ENCODE results near the gene GYPC.

Gene GYPC

GRCh38 chr2:126729896-126730295 lies 73.9 kb downstream of the GYPC start:
- no peak for FAIRE-seq

GRCh38 chr2:126730655-126731054 lies 74.7 kb downstream of the GYPC start:
- FAIRE-seq: no peak

More at GRCh38 chr2:126729896-126730295, 73.9 kb downstream of the GYPC start:
- no peak for DNase-seq (ENCODE audit: low spot score)

GRCh38 chr2:126731353-126731752 lies 75.4 kb downstream of the GYPC start:
- DNase-seq (ENCODE audit: low spot score): no peak
- FAIRE-seq: no peak

More at GRCh38 chr2:126730655-126731054, 74.7 kb downstream of the GYPC start:
- no peak for DNase-seq (ENCODE audit: low spot score)

- no peak for DNase-seq (ENCODE audit: low spot score)
- no peak for FAIRE-seq
Measured at GRCh38 chr2:126732682-126733245, 76.8 kb downstream of the GYPC start.

GRCh38 chr2:126733795-126734194 lies 77.8 kb downstream of the GYPC start:
- FAIRE-seq (no peak), DNase-seq (ENCODE audit: low spot score) (no peak)

GRCh38 chr2:126736133-126736874 lies 80.3 kb downstream of the GYPC start:
- FAIRE-seq: no peak
- no peak for DNase-seq (ENCODE audit: low spot score)

GRCh38 chr2:126739141-126739540 lies 83.2 kb downstream of the GYPC start:
- DNase-seq (ENCODE audit: low spot score) (no peak), FAIRE-seq (no peak)

GRCh38 chr2:126744640-126745039 lies 88.7 kb downstream of the GYPC start:
- FAIRE-seq (no peak), DNase-seq (ENCODE audit: low spot score) (no peak)
